ENCODE results near the gene WNT3. TPM values are rescaled to one million over a fixed set of nuclear protein-coding genes. Genes with fewer than 3 reads are reported as not detected.
A peak's percentile ranks its signal among the peaks of the same experiment; 100 is the strongest.

The WNT3 gene
- total RNA-seq, 1 donor from 2014 or later: 1.5 TPM

DNA sequence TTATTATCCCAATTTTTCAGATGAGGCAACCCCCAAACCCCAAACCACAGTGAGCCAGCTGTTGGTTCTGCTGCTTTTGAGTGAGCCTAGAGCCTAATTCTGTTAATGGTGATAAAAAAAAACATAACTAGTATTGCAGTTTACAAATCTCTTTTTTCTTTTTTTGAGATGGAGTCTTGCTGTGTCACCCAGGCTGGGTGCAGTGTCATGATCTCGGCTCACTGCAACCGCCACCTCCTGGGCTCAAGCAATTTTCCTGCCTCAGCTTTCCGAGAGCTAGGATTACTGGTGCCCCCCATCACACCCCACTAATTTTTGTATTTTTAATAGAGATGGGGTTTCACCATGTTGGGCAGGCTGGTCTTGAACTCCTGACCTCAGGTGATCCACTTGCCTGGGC is 36.0 kb upstream of the WNT3 start:
- Histone ChIP-seq H3K36me3 (no peaks in the 10 kb centered on the region), H3K4me3 (no peak overlapping the region), H3K9me3 (no peaks in the 10 kb centered on the region), H3K27me3 (no peaks in the 10 kb centered on the region), H3K27ac (no peak overlapping the region), H3K4me1 (peaks cover 6% of the 10 kb centered on the region)
- intact Hi-C loops (cut with DNase I): no loop called here
- TF ChIP-seq, protein P1, sequence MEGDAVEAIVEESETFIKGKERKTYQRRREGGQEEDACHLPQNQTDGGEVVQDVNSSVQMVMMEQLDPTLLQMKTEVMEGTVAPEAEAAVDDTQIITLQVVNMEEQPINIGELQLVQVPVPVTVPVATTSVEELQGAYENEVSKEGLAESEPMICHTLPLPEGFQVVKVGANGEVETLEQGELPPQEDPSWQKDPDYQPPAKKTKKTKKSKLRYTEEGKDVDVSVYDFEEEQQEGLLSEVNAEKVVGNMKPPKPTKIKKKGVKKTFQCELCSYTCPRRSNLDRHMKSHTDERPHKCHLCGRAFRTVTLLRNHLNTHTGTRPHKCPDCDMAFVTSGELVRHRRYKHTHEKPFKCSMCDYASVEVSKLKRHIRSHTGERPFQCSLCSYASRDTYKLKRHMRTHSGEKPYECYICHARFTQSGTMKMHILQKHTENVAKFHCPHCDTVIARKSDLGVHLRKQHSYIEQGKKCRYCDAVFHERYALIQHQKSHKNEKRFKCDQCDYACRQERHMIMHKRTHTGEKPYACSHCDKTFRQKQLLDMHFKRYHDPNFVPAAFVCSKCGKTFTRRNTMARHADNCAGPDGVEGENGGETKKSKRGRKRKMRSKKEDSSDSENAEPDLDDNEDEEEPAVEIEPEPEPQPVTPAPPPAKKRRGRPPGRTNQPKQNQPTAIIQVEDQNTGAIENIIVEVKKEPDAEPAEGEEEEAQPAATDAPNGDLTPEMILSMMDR (IDR thresholded peaks at IDR 0.05): no peak
- TF ChIP-seq POLR2A (IDR thresholded peaks at IDR 0.05) (no peak), POLR2AphosphoS5 (IDR thresholded peaks at IDR 0.05; ENCODE audit: insufficient read depth in 1 of 2, low read depth in 1 of 2) (no peak)
- DNase-seq (ENCODE audit: extremely low spot score in 2 of 2): no peak

DNA sequence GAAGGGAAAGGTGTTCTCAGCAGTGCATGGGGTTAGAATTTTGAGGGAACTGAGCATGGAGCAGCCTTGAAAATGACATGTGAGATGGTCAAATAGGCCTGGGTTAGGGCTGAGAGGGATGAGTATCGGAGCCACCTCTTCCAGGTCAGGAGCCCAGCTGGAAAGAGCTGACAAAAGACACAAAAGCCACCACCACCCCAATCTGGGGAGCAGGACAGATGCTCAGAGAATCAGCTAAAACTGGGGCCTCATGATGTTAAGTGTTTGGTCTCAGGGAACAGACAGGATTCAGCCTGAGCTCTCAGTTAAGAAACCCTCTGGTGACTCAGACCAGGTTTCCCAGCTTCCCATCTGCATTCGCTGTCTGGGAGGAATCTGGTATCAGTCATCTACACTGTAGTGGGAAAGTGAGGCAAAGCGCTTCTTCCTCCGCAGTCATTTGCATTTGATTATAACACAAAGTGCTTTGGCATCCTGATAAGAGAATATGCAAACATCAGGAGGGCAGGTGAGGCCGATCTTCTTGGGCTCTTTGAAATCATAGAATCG is 35.5 kb upstream of the WNT3 start:
- intact Hi-C loops (cut with DNase I): no loop called here
- no peak for DNase-seq (ENCODE audit: extremely low spot score in 2 of 2)
- H3K4me3 ChIP-seq: no peak overlapping the region
- H3K36me3 ChIP-seq: no peaks in the 10 kb centered on the region
- no peaks in the 10 kb centered on the region for H3K27me3 ChIP-seq
- no peaks in the 10 kb centered on the region for H3K9me3 ChIP-seq
- H3K4me1 ChIP-seq: peaks cover 6% of the 10 kb centered on the region
- TF ChIP-seq POLR2A (IDR thresholded peaks at IDR 0.05): no peak
- TF ChIP-seq POLR2AphosphoS5 (IDR thresholded peaks at IDR 0.05; ENCODE audit: insufficient read depth in 1 of 2, low read depth in 1 of 2): no peak
- TF ChIP-seq, protein P1 (IDR thresholded peaks at IDR 0.05): no peak
- no peak overlapping the region for H3K27ac ChIP-seq

DNA sequence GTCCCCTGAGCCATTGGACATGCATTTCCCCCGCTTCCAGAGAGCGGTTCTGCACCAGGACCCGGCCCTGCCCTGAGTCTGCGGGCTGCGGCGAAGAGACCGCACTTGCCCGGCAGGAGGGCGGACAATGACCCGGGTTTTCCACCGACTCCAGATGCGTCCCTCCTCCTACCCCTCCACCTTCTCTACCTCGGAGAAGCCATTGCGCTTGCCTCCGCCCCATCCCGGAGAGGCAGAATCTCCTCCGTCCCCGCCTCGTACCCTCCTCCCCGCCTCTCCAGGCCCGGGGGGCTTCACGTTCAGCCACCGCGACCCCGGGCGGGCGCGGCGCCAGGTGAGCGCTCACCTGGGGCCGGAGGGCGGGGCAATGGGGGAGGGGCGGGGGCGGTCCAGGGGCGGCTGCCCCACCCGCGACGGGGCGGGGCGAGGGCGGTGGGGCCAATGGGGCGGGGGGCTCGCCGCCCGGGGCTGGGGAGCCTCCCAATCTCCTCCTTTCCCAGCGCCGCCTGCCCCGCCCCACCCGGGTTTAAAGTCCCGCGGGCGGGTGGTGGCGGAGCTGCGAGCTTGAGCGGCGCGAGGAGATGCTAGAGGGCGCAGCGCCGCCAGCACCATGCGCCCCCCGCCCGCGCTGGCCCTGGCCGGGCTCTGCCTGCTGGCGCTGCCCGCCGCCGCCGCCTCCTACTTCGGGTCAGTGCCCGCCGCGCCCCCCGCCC is 32.7 kb upstream of the WNT3 start, which contains the start of gene WNT9B:
TSS of gene WNT9B (plus strand) at position 555 of the 713 bp plus-strand sequence. CDS start at position 611, 56 bp downstream.
- DNase-seq (ENCODE audit: extremely low spot score in 2 of 2): no peak
- H3K36me3 ChIP-seq: no peaks in the 10 kb centered on the region
- peak within 1 kb of the TSS; percentile 29 to 44 for H3K4me3 ChIP-seq
- peaks cover 6% of the 10 kb centered on the region for H3K4me1 ChIP-seq
- TF ChIP-seq POLR2AphosphoS5 (IDR thresholded peaks at IDR 0.05; ENCODE audit: insufficient read depth in 1 of 2, low read depth in 1 of 2) (no peak), POLR2A (IDR thresholded peaks at IDR 0.05) (no peak)
- TF ChIP-seq, protein P1 (IDR thresholded peaks at IDR 0.05): no peak
- H3K9me3 ChIP-seq: no peaks in the 10 kb centered on the region
- intact Hi-C loops (cut with DNase I): no loop called here
- no peak within 1 kb of the TSS for H3K27ac ChIP-seq
- H3K27me3 ChIP-seq: no peaks in the 10 kb centered on the region

DNA sequence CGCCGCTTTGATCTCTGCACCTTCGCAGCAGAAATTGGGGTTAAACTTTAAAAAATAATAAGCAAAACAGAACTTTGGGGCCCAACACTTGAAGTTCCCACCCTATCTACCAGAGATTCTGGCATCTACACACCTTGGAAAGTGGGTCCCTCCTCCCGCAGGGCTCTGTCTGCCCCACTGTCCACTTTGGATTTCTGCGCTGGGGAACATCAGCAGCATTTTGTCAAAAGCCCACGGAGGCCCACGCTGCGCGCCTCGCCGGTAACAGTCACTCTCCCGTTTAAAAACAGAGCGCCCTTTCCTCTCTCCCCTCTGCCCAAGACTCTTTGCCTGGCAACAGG is 32.2 kb upstream of the WNT3 start:
- H3K27me3 ChIP-seq: no peaks in the 10 kb centered on the region
- peak overlapping the region in 1 of 2 donors; percentile 29 for H3K4me3 ChIP-seq
- H3K36me3 ChIP-seq: no peaks in the 10 kb centered on the region
- H3K27ac ChIP-seq: no peak overlapping the region
- intact Hi-C loops (cut with DNase I): no loop called here
- TF ChIP-seq POLR2AphosphoS5 (IDR thresholded peaks at IDR 0.05; ENCODE audit: insufficient read depth in 1 of 2, low read depth in 1 of 2): no peak
- no peak for TF ChIP-seq POLR2A (IDR thresholded peaks at IDR 0.05)
- TF ChIP-seq, protein P1 (IDR thresholded peaks at IDR 0.05): no peak
- peaks cover 6% of the 10 kb centered on the region for H3K4me1 ChIP-seq
- H3K9me3 ChIP-seq: no peaks in the 10 kb centered on the region
- DNase-seq (ENCODE audit: extremely low spot score in 2 of 2): no peak

DNA sequence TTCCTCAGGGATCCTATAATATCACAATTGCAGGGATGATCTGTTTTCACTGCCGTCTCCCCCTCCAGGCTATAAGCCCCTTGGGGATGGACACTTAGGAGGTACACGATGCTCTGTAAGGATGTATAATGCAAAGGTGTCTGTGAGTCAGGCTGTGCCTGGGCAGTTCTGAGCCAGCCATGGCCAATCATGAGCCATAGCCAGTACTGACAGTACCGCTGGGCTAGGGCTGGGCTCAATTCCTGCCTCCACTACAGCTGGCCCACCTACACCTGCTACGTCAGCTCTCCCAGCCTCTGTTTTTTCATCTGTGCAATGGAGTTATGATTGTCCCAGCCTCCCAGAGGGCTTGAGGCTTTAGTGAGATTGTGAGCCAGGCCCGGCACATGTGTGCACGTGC is 30.0 kb upstream of the WNT3 start:
- intact Hi-C loops (cut with DNase I): no loop called here
- no peaks in the 10 kb centered on the region for H3K36me3 ChIP-seq
- H3K4me1 ChIP-seq: peaks cover 6% of the 10 kb centered on the region
- H3K27me3 ChIP-seq: no peaks in the 10 kb centered on the region
- H3K4me3 ChIP-seq: no peak overlapping the region
- TF ChIP-seq POLR2A (IDR thresholded peaks at IDR 0.05) (no peak), POLR2AphosphoS5 (IDR thresholded peaks at IDR 0.05; ENCODE audit: insufficient read depth in 1 of 2, low read depth in 1 of 2) (no peak)
- TF ChIP-seq, protein P1 (IDR thresholded peaks at IDR 0.05): no peak
- no peak for DNase-seq (ENCODE audit: extremely low spot score in 2 of 2)
- H3K27ac ChIP-seq: no peak overlapping the region
- no peaks in the 10 kb centered on the region for H3K9me3 ChIP-seq

Data from vagina (tissue), 2 donors.